ENCODE results near the gene AKAP8L.

AKAP8L gene

GRCh38 chr19:15448778-15449619 is 30.2 kb upstream of the AKAP8L start:
- DNase-seq, result no peak

- DNase-seq, result no peak
These were observed 29.4 kb upstream of the AKAP8L start for GRCh38 chr19:15448044-15448777.

- DNase-seq, result no peak
These were observed 28.3 kb upstream of the AKAP8L start for GRCh38 chr19:15447057-15447456.

GRCh38 chr19:15445807-15446376 is 27.1 kb upstream of the AKAP8L start:
- no peak for DNase-seq

- DNase-seq, result no peak
These were observed 26.4 kb upstream of the AKAP8L start for GRCh38 chr19:15445227-15445605.

- no peak for DNase-seq
These were observed 25.9 kb upstream of the AKAP8L start for GRCh38 chr19:15444505-15445226.

- no peak for DNase-seq
These were observed 25.1 kb upstream of the AKAP8L start for GRCh38 chr19:15443838-15444237.

GRCh38 chr19:15443325-15443724 is 24.5 kb upstream of the AKAP8L start:
- no peak for DNase-seq

- no peak for DNase-seq
These were observed 23.5 kb upstream of the AKAP8L start for GRCh38 chr19:15442142-15442920.

- DNase-seq, result no peak
These were observed 22.5 kb upstream of the AKAP8L start for GRCh38 chr19:15441317-15441716.

GRCh38 chr19:15439821-15440641 is 21.2 kb upstream of the AKAP8L start:
- no peak for DNase-seq

GRCh38 chr19:15439078-15439799 is 20.5 kb upstream of the AKAP8L start:
- DNase-seq, result no peak

GRCh38 chr19:15438577-15438976 is 19.8 kb upstream of the AKAP8L start:
- no peak for DNase-seq

- no peak for DNase-seq
These were observed 19.3 kb upstream of the AKAP8L start for GRCh38 chr19:15438124-15438496.

GRCh38 chr19:15437355-15438123 is 18.8 kb upstream of the AKAP8L start:
- no peak for DNase-seq

- DNase-seq, result no peak
These were observed 18.0 kb upstream of the AKAP8L start for GRCh38 chr19:15436826-15437110.

- no peak for DNase-seq
These were observed 17.4 kb upstream of the AKAP8L start for GRCh38 chr19:15436012-15436825.

- no peak for DNase-seq
These were observed 14.8 kb upstream of the AKAP8L start for GRCh38 chr19:15433519-15434069.
